MG63 (cell line): ENCODE data around the gene NRDC. TPM values are rescaled to one million over a fixed set of nuclear protein-coding genes. Genes with fewer than 3 reads are reported as not detected.
A peak's percentile ranks its signal among the peaks of the same experiment; 100 is the strongest.

Experiments
- DNase-seq: peaks from one replicate; pipeline ENCODE4 v3.0.0-alpha.2; 2020
- H3K27me3 ChIP-seq: fragments of 250-450 bp; sonication (Bioruptor Pico); 2 replicates; pipeline ENCODE4 v1.5.1; 2020; ENCODE audit warnings: mild to moderate bottlenecking, moderate library complexity
- H3K36me3 ChIP-seq: fragments of 250-450 bp; sonication (Bioruptor Pico); 2 replicates; pipeline ENCODE4 v1.5.1; 2020; ENCODE audit warnings: mild to moderate bottlenecking, moderate library complexity
- H3K4me3 ChIP-seq: fragments of 250-450 bp; sonication (Bioruptor Pico); 2 replicates; pipeline ENCODE4 v1.5.1; 2020; ENCODE audit warnings: mild to moderate bottlenecking, moderate library complexity
- H3K9me3 ChIP-seq: fragments of 250-450 bp; sonication (Bioruptor Pico); 2 replicates; pipeline ENCODE4 v1.5.1; 2020; ENCODE audit warnings: mild to moderate bottlenecking, moderate library complexity
- total RNA-seq: library from RNA; depleted of rRNA; stranded (reverse); fragments of >200 nt; shearing (Covaris generic); gene quantifications from 2 replicates; pipeline ENCODE4 v1.2.3, GENCODE V29; 2014; ENCODE audit warnings: low replicate concordance; rRNA removed

NRDC gene
- 85.9 and 113 TPM in 2 replicates for total RNA-seq

GRCh38 chr1:51878616-51879336, at the start of gene NRDC:
Gene NRDC (minus strand): TSS chr1:51878727. CDS start chr1:51878615, 112 bp downstream.
- Histone ChIP-seq H3K27me3 (no peaks in the 10 kb centered on the region), H3K9me3 (peaks cover 5% of the 10 kb centered on the region; the same call in 1 of the 2 replicates), H3K36me3 (peaks cover 35% of the 10 kb centered on the region), H3K4me3 (peak within 1 kb of the TSS; percentile 90)
- DNase-seq, result peak; percentile 99

DNA sequence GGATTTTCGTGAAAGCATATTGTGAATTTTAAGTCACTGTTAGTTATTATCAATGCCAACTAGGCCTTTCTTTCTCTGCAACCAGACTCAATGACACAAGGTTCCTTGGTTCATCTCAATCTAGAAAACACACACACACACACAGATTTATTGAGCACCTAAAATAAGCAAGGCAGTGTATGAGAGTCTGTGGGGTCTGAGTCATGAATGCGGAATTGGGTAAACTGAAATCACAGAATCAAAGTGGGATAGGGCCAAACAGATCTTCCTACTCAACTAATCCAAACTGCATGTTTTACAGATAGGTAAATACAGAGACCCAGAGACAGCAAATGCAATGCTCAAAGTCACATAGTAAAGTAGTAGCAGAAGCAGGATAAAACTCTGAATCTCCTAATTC, 48.5 kb upstream of the NRDC start:
- DNase-seq, result no peak
- no peaks in the 10 kb centered on the region for H3K9me3 ChIP-seq

DNA sequence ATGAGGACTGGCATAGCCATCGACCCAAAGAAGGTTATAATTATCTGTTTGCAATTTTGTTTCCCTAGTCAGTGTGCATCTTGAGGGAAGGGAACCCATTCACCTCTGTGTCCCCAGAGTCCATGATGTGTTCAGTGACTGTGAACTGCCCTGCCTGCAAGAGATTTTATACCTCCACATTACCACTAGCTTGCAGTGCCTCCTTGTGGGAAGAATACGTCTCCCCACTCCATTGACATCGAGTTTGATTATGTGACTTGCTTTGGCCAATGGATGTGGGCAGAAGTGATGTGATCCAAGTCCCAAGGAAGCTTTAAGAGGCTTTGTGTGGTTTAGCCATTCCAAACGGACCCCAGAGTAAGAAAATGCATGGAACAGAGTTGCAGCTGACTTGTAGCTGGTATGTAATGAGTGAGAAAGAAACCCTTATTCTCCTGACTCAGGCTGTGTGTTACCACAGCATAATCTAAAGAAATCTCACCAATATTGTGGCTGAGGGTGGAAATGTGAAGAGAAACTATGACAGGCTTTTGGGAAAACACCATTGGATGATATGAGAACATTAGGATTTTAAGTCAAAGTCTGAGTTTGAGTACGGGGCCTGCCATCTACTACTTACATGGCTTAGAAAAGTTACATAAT, 47.8 kb upstream of the NRDC start:
- Histone ChIP-seq H3K9me3 (no peaks in the 10 kb centered on the region), H3K4me3 (no peak overlapping the region), H3K27me3 (no peaks in the 10 kb centered on the region), H3K36me3 (no peaks in the 10 kb centered on the region)
- peak; percentile 18 for DNase-seq

More for the DNA sequence above, 48.5 kb upstream of the NRDC start:
- H3K27me3 ChIP-seq, result no peaks in the 10 kb centered on the region
- no peaks in the 10 kb centered on the region for H3K36me3 ChIP-seq
- no peak overlapping the region for H3K4me3 ChIP-seq

- no peaks in the 10 kb centered on the region for H3K36me3 ChIP-seq
- H3K9me3 ChIP-seq, result no peaks in the 10 kb centered on the region
- no peaks in the 10 kb centered on the region for H3K27me3 ChIP-seq
- DNase-seq, result peak; percentile 10
- no peak overlapping the region for H3K4me3 ChIP-seq
Observed at GRCh38 chr1:51924455-51924854, 45.9 kb upstream of the NRDC start.

DNA sequence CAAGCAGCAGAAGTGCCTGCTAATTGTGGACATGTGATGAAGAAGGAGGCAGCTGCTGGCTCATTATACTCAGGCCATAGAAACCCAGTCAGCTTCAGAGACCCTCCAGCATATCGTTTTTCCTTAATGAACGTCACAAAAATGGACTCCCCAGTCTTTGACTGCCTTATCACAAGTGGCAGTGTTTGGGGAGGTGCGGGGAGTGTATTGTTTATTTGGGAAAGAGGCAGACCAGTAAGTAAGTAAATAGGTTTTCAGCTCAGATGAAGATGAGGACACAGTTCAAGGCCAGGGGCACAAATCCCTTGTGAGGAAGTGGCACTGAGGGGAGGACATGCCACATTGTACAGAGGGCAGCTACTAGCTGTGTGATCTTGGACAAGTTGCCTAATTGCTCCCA, 43.5 kb upstream of the NRDC start:
- Histone ChIP-seq H3K27me3 (no peaks in the 10 kb centered on the region), H3K36me3 (no peaks in the 10 kb centered on the region), H3K9me3 (no peaks in the 10 kb centered on the region), H3K4me3 (no peak overlapping the region)
- DNase-seq, result no peak

GRCh38 chr1:51920130-51920529, 41.6 kb upstream of the NRDC start:
- Histone ChIP-seq H3K27me3 (no peaks in the 10 kb centered on the region), H3K36me3 (no peaks in the 10 kb centered on the region), H3K4me3 (no peak overlapping the region), H3K9me3 (no peaks in the 10 kb centered on the region)
- DNase-seq, result no peak

DNA sequence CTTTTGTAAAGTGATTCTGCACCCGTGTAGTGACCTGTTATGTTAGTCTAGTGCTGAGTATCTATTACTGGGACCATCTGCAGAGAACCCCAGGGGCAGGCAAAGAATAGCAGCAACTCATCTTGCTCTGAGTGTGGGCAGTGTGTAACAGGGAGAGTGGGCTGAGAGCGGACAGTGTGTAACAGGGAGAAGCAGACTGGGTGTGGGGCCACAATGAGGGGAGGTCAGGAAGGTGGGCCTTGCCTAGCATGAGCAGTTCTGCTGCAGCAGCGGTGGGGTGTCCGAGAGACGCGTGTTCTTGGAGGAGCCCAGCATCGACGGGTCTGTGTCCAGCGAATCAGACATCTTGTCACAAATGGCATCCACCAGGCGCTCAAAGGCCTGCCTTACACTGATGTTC, 41.2 kb upstream of the NRDC start:
- Histone ChIP-seq H3K36me3 (no peaks in the 10 kb centered on the region), H3K27me3 (no peaks in the 10 kb centered on the region), H3K9me3 (no peaks in the 10 kb centered on the region), H3K4me3 (no peak overlapping the region)
- DNase-seq, result no peak

DNA sequence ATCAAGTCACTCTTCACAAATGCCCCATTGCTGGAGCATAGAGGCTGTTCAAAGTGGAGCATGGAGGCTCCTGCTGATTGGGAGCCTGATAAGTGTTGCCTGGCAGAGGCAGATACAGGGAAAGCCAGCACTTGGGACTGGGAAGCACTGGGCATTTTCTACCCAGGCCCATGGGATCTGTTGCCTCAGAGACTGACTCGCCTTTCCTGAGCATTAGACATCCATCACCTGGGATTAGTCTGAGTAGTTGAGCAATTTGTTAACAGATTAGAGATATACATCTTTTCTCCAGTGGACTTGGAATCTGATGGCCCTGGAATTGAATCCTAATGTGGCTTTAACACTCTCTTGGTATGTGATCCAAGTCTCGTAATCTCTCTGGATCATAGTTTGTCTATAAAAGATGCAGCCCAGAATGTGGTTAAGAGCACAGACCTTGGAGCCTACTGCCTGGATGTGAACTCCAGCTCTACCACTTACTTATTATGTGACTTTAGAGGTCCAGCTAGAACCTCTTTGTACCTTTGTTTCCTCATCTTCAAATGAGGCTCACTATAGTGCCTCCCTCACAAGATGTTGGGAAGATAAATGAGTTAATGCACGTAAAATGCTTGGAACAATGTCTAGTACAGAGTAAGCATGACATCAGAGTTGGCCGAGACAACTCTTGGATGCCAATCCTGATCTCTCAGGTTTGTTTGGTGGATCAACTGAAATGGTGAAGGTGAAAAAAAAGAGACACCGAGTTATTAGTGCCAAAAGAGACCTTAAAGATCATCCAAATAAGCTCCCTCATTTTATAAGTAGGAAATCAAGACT, 38.3 kb upstream of the NRDC start:
- peak; percentile 51 for DNase-seq
- Histone ChIP-seq H3K9me3 (0 out of 2 replicates have a peak, but pooled peaks cover 4% of the 10 kb centered on the region), H3K4me3 (no peak overlapping the region), H3K27me3 (no peaks in the 10 kb centered on the region), H3K36me3 (no peaks in the 10 kb centered on the region)

- no peaks in the 10 kb centered on the region for H3K36me3 ChIP-seq
- DNase-seq, result no peak
- H3K9me3 ChIP-seq, result 0 out of 2 replicates have a peak, but pooled peaks cover 4% of the 10 kb centered on the region
- no peaks in the 10 kb centered on the region for H3K27me3 ChIP-seq
- H3K4me3 ChIP-seq, result no peak overlapping the region
Observed at GRCh38 chr1:51915951-51916350, 37.4 kb upstream of the NRDC start.

GRCh38 chr1:51912881-51913280, 34.4 kb upstream of the NRDC start:
- H3K4me3 ChIP-seq, result no peak overlapping the region
- 0 out of 2 replicates have a peak, but pooled peaks cover 4% of the 10 kb centered on the region for H3K9me3 ChIP-seq
- no peak for DNase-seq
- H3K36me3 ChIP-seq, result no peaks in the 10 kb centered on the region
- no peaks in the 10 kb centered on the region for H3K27me3 ChIP-seq

GRCh38 chr1:51910221-51911000, 31.9 kb upstream of the NRDC start:
- H3K36me3 ChIP-seq, result no peaks in the 10 kb centered on the region
- H3K4me3 ChIP-seq, result no peak overlapping the region
- no peak for DNase-seq
- no peaks in the 10 kb centered on the region for H3K27me3 ChIP-seq
- 0 out of 2 replicates have a peak, but pooled peaks cover 4% of the 10 kb centered on the region for H3K9me3 ChIP-seq

- Histone ChIP-seq H3K36me3 (no peaks in the 10 kb centered on the region), H3K27me3 (no peaks in the 10 kb centered on the region), H3K9me3 (no peaks in the 10 kb centered on the region), H3K4me3 (no peak overlapping the region)
- DNase-seq, result no peak
Observed at GRCh38 chr1:51908499-51908898, 30.0 kb upstream of the NRDC start.

DNA sequence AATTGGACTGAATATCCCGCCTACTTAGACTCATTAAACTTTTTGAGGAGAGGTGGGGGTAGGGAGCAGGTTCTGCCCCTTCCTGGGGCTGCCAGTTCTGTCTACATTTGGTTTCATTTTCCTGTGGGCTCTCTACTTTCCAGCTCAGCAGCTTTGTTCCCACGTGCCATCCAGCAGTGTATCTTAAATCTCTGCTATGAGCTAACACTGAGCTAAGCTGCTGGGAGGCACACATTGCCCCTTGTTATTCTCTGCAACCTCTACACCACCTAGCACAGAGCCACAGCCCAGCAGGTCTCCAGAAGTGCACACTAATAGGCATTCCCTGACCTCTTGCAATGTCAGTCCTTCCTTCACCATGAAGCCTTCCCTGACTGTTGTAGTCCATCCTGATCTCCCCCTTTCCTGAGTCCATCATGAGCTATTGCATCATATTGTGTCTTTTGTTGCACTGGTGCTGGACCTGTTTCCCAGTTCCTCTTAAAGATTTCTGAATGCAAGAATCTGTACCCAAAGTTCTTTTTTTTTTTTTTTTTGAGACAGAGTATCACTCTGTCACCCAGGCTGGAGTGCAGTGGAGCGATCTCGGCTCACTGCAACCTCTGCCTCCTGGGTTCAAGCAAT, 28.7 kb upstream of the NRDC start:
- DNase-seq, result no peak
- Histone ChIP-seq H3K9me3 (no peaks in the 10 kb centered on the region), H3K4me3 (no peak overlapping the region), H3K36me3 (no peaks in the 10 kb centered on the region), H3K27me3 (no peaks in the 10 kb centered on the region)

DNA sequence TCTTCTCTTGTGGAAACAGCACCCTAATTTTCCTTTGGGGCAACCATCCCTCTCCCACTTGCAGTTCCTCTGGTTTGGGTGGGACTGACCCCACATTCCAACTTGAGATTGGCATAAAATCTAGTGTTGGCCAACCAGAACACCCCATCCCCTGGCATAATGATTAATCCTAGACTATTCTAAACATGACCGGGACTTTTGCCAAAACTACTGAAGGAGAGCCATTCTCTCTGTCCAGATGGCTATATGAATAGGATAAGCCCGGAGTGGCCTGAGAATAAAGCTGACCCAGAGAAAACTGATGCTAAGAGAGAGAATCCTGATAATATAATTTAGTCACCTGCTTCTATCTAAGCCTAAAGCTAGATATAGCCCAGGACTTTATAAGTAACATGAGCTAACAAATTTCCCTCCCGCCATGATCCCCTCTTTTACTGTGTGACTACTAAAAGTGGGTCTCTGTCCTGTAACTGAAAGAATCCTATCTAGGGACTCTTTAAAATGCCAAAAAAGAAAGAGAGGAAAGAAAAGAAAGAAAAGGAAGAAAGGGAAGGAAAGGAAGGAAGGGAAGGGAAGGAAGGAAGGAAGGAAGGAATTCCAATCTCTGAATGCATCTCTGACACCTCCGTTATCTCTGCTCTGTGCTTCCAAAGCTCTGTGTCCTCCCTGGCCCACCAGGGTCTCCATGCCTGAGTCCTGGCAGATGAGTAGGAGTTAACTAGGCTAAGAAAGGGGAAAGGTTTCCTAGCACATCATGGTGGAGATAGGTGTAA, 28.0 kb upstream of the NRDC start:
- H3K36me3 ChIP-seq, result no peaks in the 10 kb centered on the region
- no peaks in the 10 kb centered on the region for H3K27me3 ChIP-seq
- no peak overlapping the region for H3K4me3 ChIP-seq
- peak; percentile 32 for DNase-seq
- no peaks in the 10 kb centered on the region for H3K9me3 ChIP-seq

DNA sequence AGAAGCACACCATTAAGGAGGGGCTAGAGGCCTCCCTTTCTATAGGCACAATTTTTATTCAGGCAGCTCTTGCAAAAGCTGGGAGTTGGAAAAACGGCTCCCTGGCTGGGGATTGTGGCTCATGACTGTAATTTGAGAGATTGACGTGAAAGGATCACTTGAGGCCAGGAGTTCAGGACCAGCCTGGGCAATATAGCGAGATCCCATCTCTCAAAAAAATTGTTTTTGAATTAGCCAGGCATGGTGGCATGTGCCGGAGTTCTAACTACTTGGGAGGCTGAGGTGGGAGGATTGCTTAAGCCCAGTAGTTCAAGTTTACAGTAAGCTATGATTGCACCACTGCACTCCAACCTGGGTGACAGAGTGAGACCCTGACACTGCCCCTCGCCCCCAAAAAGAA, 23.9 kb upstream of the NRDC start:
- Histone ChIP-seq H3K36me3 (no peaks in the 10 kb centered on the region), H3K27me3 (no peaks in the 10 kb centered on the region), H3K9me3 (no peaks in the 10 kb centered on the region; the same call in 1 of the 2 replicates), H3K4me3 (no peak overlapping the region)
- no peak for DNase-seq
